ENCODE measurements around the gene CCDC60. TPM values are rescaled to one million over a fixed set of nuclear protein-coding genes. Genes with fewer than 3 reads are reported as not detected.

Gene CCDC60
- not detected in 2 replicates for total RNA-seq

GRCh38 chr12:119334430-119335170, at the start of gene CCDC60:
Gene CCDC60, plus strand, starts transcription at chr12:119334729. Its CDS starts 448 bp downstream, at chr12:119335177.

Other genes with a start within 250 kb of the CCDC60 start
- gene HSPB8, start 155.8 kb upstream of the CCDC60 start, total RNA-seq: 19.1 and 19.4 TPM in 2 replicates